ENCODE results near the gene RASA2.

RASA2 gene

DNA sequence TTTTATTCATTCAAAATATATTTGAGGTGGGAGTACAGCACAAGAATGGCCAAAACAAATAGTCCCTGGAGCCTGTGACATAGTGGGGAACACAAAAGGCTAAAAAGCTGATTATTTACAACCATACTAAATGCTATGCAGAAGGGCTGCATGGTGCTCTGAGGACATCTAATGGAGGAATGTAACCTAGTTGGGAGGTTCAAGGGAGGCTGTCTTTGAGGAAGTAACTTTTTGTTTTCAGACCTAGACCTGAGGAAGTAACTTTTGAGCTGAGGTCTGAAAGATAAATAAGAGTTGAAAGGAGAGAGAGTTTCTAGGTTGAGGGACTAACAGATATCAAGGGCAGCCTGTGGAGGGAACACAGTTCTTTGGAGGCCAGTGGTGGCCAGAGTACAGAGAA lies 34.8 kb upstream of the RASA2 start:
- peak; percentile 53 for DNase-seq (ENCODE audit: extremely low read depth, low read depth)

GRCh38 chr3:141452773-141453172 lies 34.1 kb upstream of the RASA2 start:
- TF ChIP-seq CTCF (IDR thresholded peaks at IDR 0.05; ENCODE audit: low read depth, low read length), result no peak
- DNase-seq (ENCODE audit: extremely low read depth, low read depth), result no peak

More for the DNA sequence above, 34.8 kb upstream of the RASA2 start:
- TF ChIP-seq CTCF (IDR thresholded peaks at IDR 0.05; ENCODE audit: low read depth, low read length), result peak; percentile 81

DNA sequence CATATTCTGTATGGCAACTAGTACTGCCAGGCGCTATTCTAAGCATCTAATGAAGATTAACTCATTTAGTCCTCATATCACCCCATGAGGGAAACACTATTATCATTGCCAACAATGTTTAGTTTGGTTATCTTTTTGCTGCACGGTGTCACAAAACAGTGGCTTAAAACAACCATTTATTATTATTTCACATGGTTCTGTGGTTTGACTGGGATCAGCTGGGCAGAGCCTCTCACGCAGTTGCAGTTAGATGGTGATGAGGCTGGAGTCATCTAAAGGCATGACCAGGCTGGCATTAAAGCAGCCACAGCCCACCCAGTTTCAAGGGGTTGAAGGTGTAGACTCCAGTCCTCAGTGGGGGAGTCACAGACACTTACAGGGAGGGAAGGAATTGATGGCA lies 32.8 kb upstream of the RASA2 start:
- DNase-seq (ENCODE audit: extremely low read depth, low read depth), result no peak
- TF ChIP-seq CTCF (IDR thresholded peaks at IDR 0.05; ENCODE audit: low read depth, low read length), result no peak

- peak; percentile 61 for TF ChIP-seq CTCF (IDR thresholded peaks at IDR 0.05; ENCODE audit: low read depth, low read length)
- peak; percentile 49 for DNase-seq (ENCODE audit: extremely low read depth, low read depth)
Observed at GRCh38 chr3:141454906-141455602, 31.8 kb upstream of the RASA2 start.

- DNase-seq (ENCODE audit: extremely low read depth, low read depth), result no peak
- TF ChIP-seq CTCF (IDR thresholded peaks at IDR 0.05; ENCODE audit: low read depth, low read length), result no peak
Observed at GRCh38 chr3:141455603-141456300, 31.1 kb upstream of the RASA2 start.

GRCh38 chr3:141456301-141456625 lies 30.6 kb upstream of the RASA2 start:
- TF ChIP-seq CTCF (IDR thresholded peaks at IDR 0.05; ENCODE audit: low read depth, low read length), result no peak
- DNase-seq (ENCODE audit: extremely low read depth, low read depth), result no peak

DNA sequence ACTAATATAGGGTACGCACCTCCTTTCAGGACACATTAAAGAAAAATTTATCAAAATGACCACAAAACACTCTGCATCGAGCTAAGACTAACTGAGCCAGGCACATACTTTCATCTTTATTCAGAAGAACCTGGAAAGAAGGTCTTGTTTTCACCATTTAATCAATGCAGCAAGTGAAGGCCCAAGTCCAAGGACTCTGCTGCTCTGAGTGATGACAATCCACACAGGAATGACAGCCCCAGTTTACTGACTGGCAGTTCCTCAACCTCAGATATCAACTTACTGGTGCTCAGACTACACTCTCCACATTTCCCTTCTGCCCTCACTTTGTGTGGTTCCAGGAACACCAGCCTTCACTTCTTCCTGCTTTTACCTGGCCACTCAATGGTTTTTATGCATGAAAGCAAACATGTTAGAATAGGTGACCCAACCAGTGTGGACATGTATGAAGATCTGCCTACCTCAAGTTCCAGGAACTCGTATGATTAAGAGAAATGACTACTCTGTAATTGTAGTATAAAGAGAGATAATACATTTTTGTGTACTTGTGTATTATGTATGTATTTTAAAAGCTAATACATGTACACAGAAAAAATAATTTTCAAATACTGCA lies 29.1 kb upstream of the RASA2 start:
- no peak for TF ChIP-seq CTCF (IDR thresholded peaks at IDR 0.05; ENCODE audit: low read depth, low read length)
- no peak for DNase-seq (ENCODE audit: extremely low read depth, low read depth)
